Right atrium auricular region (tissue), 2 donors: ENCODE measurements around the gene MFAP2. TPM values are rescaled to one million over a fixed set of nuclear protein-coding genes. Genes with fewer than 3 reads are reported as not detected.
"Not testable (repeated sequence)": the region's sequence is repeated elsewhere in the genome, so short reads cannot be mapped to it uniquely, and the experiment has no call there.

Experiments
- DNase-seq: peaks from one replicate; pipeline ENCODE4 v3.0.0-alpha.2; 2019; ENCODE audit warnings: low spot score
- H3K27ac ChIP-seq, 2 donors: fragments of 200-600 bp; sonication (generic); 1 replicate in 1 of 2; 2 replicates in 1 of 2; pipeline ENCODE4 v1.5.1; 2016 to 2019
- H3K27me3 ChIP-seq, 2 donors: fragments of 200-600 bp; sonication (generic); one replicate each; pipeline versions ENCODE4 v1.5.1 to v1.6.0; 2017 to 2019
- H3K36me3 ChIP-seq: fragments of 200-600 bp; sonication (generic); one replicate; pipeline ENCODE4 v1.5.1; 2016
- H3K4me1 ChIP-seq, 2 donors: fragments of 200-600 bp; sonication (generic); one replicate each; pipeline versions ENCODE4 v1.5.1 to v1.6.0; 2017 to 2019
- H3K4me3 ChIP-seq, 2 donors: fragments of 200-600 bp; sonication (generic); 1 replicate in 1 of 2; 2 replicates in 1 of 2; pipeline ENCODE4 v1.5.1; 2017 to 2019; ENCODE audit warnings: mild to moderate bottlenecking in 1 of 2, moderate library complexity in 1 of 2
- H3K9me3 ChIP-seq, 2 donors: fragments of 200-600 bp; sonication (generic); one replicate each; pipeline ENCODE4 v1.5.1; 2019
- total RNA-seq, 2 donors: library from RNA; depleted of rRNA; stranded (reverse); fragments of >200 nt; gene quantifications; one replicate each; pipeline ENCODE4 v1.1.0, GENCODE V29; 2016
- TF ChIP-seq, protein P1 (sequence below), 2 donors: fragments of 200-600 bp; sonication (generic); IDR thresholded peaks; one replicate each; pipeline ENCODE4 v1.5.1; 2019; ENCODE audit warnings: antibody characterized with exemption in 2 of 2

Gene MFAP2
- total RNA-seq, 2 donors from 2014 or later, result 5.5 to 8.6 TPM

DNA sequence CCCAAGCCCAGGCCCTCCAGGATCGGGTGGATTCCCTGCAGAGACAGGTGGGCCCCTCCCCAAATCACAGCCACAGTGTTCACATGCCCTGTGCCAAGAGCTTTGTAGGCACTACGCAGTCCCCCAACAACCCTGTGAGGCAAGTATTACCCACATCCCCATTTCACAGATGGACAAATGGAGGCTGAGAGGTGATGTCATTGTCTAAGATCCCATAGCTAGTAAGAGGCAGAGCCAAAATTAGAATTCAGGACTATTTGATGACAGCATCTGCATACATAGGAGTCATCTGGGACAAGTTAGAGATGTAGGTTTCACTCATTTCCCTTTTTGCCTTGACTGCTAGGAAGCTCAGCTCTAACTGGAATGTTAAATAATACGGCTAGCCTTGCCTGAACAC, 12.0 kb downstream of the MFAP2 start:
- Histone ChIP-seq H3K9me3 (no peaks in the 10 kb centered on the region), H3K27ac (no peak overlapping the region), H3K27me3 (no peaks in the 10 kb centered on the region), H3K4me3 (no peak overlapping the region), H3K4me1 (peaks cover 0 to 18% of the 10 kb centered on the region in 2 donors), H3K36me3 (peaks cover 11% of the 10 kb centered on the region)
- no peak for DNase-seq
- TF ChIP-seq, protein P1, sequence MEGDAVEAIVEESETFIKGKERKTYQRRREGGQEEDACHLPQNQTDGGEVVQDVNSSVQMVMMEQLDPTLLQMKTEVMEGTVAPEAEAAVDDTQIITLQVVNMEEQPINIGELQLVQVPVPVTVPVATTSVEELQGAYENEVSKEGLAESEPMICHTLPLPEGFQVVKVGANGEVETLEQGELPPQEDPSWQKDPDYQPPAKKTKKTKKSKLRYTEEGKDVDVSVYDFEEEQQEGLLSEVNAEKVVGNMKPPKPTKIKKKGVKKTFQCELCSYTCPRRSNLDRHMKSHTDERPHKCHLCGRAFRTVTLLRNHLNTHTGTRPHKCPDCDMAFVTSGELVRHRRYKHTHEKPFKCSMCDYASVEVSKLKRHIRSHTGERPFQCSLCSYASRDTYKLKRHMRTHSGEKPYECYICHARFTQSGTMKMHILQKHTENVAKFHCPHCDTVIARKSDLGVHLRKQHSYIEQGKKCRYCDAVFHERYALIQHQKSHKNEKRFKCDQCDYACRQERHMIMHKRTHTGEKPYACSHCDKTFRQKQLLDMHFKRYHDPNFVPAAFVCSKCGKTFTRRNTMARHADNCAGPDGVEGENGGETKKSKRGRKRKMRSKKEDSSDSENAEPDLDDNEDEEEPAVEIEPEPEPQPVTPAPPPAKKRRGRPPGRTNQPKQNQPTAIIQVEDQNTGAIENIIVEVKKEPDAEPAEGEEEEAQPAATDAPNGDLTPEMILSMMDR (IDR thresholded peaks at IDR 0.05), result no peak

DNA sequence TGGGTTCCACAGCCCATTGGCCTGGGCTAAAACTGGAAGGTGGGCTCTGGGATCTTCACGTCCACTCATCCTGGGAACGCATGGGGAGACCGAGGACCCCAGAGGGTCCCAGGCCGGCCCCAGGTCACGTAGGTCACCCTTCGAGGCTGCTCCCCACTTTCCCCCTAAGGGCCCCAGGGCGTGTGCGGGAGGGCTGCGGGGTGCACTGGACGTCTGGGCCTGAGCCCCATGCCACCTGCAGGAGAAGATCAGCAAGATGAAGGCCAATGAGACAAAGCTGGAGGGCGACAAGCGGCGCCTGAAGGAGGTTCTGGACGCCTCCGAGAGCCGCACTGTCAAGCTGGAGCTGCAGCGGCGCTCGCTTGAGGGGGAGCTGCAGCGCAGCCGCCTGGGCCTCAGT, 12.5 kb downstream of the MFAP2 start:
- Histone ChIP-seq H3K27ac (no peak overlapping the region), H3K9me3 (no peaks in the 10 kb centered on the region), H3K36me3 (peaks cover 11% of the 10 kb centered on the region), H3K4me3 (no peak overlapping the region), H3K4me1 (peaks cover 0 to 18% of the 10 kb centered on the region in 2 donors), H3K27me3 (no peaks in the 10 kb centered on the region)
- DNase-seq, result no peak
- TF ChIP-seq, protein P1 (IDR thresholded peaks at IDR 0.05), result no peak

DNA sequence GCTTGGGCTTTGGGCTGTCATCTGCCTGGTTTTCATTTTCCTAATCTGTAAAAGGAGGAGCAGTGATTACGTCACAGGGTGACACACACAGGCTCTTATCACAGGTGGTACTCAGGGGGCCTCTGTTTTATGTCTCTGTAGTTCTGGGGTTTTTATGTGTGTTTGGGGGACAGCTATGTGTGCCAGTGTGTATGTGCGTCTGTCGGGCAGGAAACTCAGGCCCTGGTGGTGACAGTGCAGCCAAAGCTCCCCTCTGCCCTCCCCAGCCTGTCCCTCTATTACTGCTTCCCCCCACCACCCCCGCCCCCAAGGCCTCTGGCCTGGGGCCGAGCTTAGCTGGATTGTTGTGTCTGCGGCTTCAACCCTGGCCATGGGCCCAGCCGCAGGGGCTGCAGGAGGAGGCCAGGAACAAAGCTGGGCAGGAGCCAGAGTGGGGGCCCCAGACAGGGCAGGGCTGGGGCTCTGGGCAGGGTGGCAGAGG, 13.3 kb downstream of the MFAP2 start:
- Histone ChIP-seq H3K36me3 (peaks cover 11% of the 10 kb centered on the region), H3K9me3 (no peaks in the 10 kb centered on the region), H3K4me3 (no peak overlapping the region), H3K4me1 (peaks cover 0 to 18% of the 10 kb centered on the region in 2 donors), H3K27ac (peak overlapping the region; percentile 26 to 27), H3K27me3 (no peaks in the 10 kb centered on the region)
- DNase-seq, result no peak
- TF ChIP-seq, protein P1 (IDR thresholded peaks at IDR 0.05), result no peak

DNA sequence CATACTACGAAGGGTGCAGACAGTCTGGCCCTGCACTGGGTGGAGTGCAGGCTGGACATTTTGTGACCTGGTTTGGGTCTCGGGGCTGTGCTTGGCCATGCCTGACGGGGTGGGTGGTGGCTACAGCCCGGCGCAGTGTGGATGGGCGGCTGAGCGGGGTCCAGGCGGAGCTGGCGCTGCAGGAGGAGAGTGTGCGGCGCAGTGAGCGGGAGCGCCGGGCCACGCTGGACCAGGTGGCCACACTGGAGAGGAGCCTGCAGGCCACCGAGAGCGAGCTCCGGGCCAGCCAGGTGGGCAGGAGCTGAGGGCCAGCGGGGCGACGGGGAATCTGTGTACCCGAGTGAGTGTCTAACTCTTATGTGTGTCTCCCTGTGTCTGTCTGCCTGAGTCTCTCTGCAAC, 14.1 kb downstream of the MFAP2 start:
- DNase-seq, result no peak
- no peak overlapping the region for H3K4me3 ChIP-seq
- peaks cover 11% of the 10 kb centered on the region for H3K36me3 ChIP-seq

DNA sequence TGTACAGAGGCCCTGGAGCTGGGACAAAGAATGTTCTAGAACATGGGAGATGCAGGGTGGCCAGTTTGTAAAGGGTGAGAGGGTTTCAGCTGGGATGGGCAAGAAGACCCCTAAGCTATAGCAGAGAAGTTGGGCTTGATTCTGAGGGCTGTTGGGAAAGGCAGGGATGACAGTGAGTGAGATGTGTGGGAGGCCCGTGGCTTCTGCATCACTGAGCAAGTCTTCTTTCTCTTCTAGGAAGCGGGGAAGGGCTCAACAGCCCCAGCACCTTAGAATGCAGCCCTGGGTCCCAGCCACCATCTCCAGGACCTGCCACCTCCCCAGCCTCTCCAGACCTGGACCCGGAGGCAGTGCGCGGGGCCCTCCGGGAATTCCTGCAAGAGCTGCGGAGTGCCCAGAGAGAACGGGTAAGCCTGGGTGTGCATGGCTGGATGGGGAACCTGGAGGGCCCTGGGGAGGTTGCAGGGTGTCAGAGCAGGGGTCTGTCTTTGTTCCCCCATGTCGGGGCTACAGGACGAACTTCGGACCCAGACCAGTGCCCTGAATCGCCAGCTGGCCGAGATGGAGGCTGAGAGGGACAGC, 14.8 kb downstream of the MFAP2 start:
- Histone ChIP-seq H3K27me3 (no peaks in the 10 kb centered on the region), H3K4me1 (peaks cover 0 to 25% of the 10 kb centered on the region in 2 donors), H3K4me3 (no peak overlapping the region), H3K27ac (no peak overlapping the region), H3K36me3 (peaks cover 11% of the 10 kb centered on the region), H3K9me3 (no peaks in the 10 kb centered on the region)
- DNase-seq, result no peak
- TF ChIP-seq, protein P1 (IDR thresholded peaks at IDR 0.05), result no peak

More for the DNA sequence above, 14.1 kb downstream of the MFAP2 start:
- Histone ChIP-seq H3K9me3 (no peaks in the 10 kb centered on the region), H3K4me1 (peaks cover 0 to 19% of the 10 kb centered on the region in 2 donors), H3K27ac (no peak overlapping the region), H3K27me3 (no peaks in the 10 kb centered on the region)
- TF ChIP-seq, protein P1 (IDR thresholded peaks at IDR 0.05), result no peak

DNA sequence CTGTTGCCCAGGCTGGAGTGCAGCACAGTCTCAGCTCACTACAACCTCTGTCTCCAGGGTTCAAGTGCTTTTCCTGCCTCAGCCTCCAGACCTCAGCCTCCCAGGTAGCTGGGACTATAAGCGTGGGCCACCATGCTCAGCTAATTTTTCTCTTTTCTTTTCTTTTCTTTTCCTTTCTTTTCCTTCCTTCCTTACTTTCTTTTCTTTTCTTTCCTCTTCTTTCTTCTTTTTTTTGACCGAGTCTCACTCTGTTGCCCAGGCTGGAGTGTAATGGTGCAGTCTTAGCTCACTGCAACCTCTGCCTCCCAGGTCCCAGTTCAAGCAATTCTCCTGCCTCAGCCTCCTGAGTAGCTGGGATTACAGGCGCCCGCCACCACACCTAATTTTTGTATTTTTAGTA, 16.3 kb downstream of the MFAP2 start:
- H3K27me3 ChIP-seq, DNase-seq, H3K27ac ChIP-seq, H3K4me3 ChIP-seq, H3K9me3 ChIP-seq: not testable (repeated sequence)
- H3K36me3 ChIP-seq, result peaks cover 11% of the 10 kb centered on the region
- H3K4me1 ChIP-seq, result peaks cover 0 to 27% of the 10 kb centered on the region in 2 donors
